ENCODE results near the gene PCP2. TPM values are rescaled to one million over a fixed set of nuclear protein-coding genes. Genes with fewer than 3 reads are reported as not detected.

Gene PCP2
- total and polyA plus RNA-seq, 2 of the 8 experiments (the other 6 are each of a cell fraction or from before 2014, with no cell fraction given): not detected

DNA sequence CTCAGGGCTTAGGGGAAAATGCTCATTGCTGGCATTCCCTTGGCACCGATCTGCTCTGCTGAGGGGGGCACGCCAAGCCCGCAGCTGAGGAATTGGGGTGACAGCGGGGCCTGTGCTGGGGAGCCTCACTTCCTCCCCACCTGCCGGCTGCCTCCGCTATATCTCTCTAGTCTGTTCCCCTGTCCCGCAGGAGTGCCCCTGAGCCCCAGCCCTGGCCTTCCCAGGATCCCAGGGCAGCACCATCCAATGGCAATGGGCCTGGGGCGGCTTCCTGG is 12.8 kb upstream of the PCP2 start (continued):
- TF ChIP-seq NRF1 (IDR thresholded peaks at IDR 0.05; ENCODE audit: low read depth, low read length): no peak
